Measurements from ENCODE around the gene GRIK4. TPM values are rescaled to one million over a fixed set of nuclear protein-coding genes. Genes with fewer than 3 reads are reported as not detected.
A peak's percentile ranks its signal among the peaks of the same experiment; 100 is the strongest.

Gene GRIK4
- total and polyA plus RNA-seq, 2 donors from 2014 or later, result 0.25 TPM; not detected in 1

GRCh38 chr11:120554766-120555432, 43.4 kb downstream of the GRIK4 start:
- no peak overlapping the region for H3K27ac ChIP-seq (ENCODE audit: low read depth in 2 of 2, low read length in 2 of 2)
- DNase-seq (peak in 4 of 5 donors; percentile 72 to 75 (median 74)), FAIRE-seq (no peak)
- H3K36me3 ChIP-seq (ENCODE audit: control insufficient read depth in 2 of 3, insufficient read depth in 3 of 3, low read length in 3 of 3), result no peaks in the 10 kb centered on the region
- no peaks in the 10 kb centered on the region for H3K27me3 ChIP-seq (ENCODE audit: control insufficient read depth, insufficient read depth, low read length)
- TF ChIP-seq CTCF (IDR thresholded peaks at IDR 0.05; ENCODE audit: borderline replicate concordance, extremely low read depth, insufficient read depth), result no peak
- H3K9me3 ChIP-seq (ENCODE audit: control insufficient read depth in 2 of 3, insufficient read depth in 1 of 3, low read length in 3 of 3), result no peaks in the 10 kb centered on the region
- H3K9ac ChIP-seq (ENCODE audit: low read length in 3 of 3), result no peak overlapping the region
- peaks cover 0 to 2% (median 0%) of the 10 kb centered on the region in 3 donors for H3K4me1 ChIP-seq (ENCODE audit: control insufficient read depth in 2 of 3, insufficient read depth in 2 of 3, low read depth in 1 of 3, low read length in 3 of 3)
- intact Hi-C loops (cut with DNase I), result no loop called here
- H3K4me3 ChIP-seq (ENCODE audit: low read length in 3 of 3), result no peak overlapping the region

- Histone ChIP-seq H3K27ac (ENCODE audit: low read depth in 2 of 2, low read length in 2 of 2) (no peak overlapping the region), H3K4me1 (ENCODE audit: control insufficient read depth in 2 of 3, insufficient read depth in 2 of 3, low read depth in 1 of 3, low read length in 3 of 3) (peaks cover 0 to 2% (median 0%) of the 10 kb centered on the region in 3 donors), H3K9ac (ENCODE audit: low read length in 3 of 3) (no peak overlapping the region), H3K9me3 (ENCODE audit: control insufficient read depth in 2 of 3, insufficient read depth in 1 of 3, low read length in 3 of 3) (no peaks in the 10 kb centered on the region), H3K27me3 (ENCODE audit: control insufficient read depth, insufficient read depth, low read length) (no peaks in the 10 kb centered on the region), H3K4me3 (ENCODE audit: low read length in 3 of 3) (no peak overlapping the region), H3K36me3 (ENCODE audit: control insufficient read depth in 2 of 3, insufficient read depth in 3 of 3, low read length in 3 of 3) (no peaks in the 10 kb centered on the region)
- intact Hi-C loops (cut with DNase I), result no loop called here
- DNase-seq (no peak), FAIRE-seq (no peak)
- TF ChIP-seq CTCF (IDR thresholded peaks at IDR 0.05; ENCODE audit: borderline replicate concordance, extremely low read depth, insufficient read depth), result no peak
Measured at GRCh38 chr11:120555433-120555773, 43.9 kb downstream of the GRIK4 start.

GRCh38 chr11:120556797-120557196, 45.2 kb downstream of the GRIK4 start:
- Histone ChIP-seq H3K9ac (ENCODE audit: low read length in 3 of 3) (no peak overlapping the region), H3K27me3 (ENCODE audit: control insufficient read depth, insufficient read depth, low read length) (no peaks in the 10 kb centered on the region), H3K9me3 (ENCODE audit: control insufficient read depth in 2 of 3, insufficient read depth in 1 of 3, low read length in 3 of 3) (no peaks in the 10 kb centered on the region), H3K4me1 (ENCODE audit: control insufficient read depth in 2 of 3, insufficient read depth in 2 of 3, low read depth in 1 of 3, low read length in 3 of 3) (no peaks in the 10 kb centered on the region), H3K4me3 (ENCODE audit: low read length in 3 of 3) (no peak overlapping the region), H3K36me3 (ENCODE audit: control insufficient read depth in 2 of 3, insufficient read depth in 3 of 3, low read length in 3 of 3) (no peaks in the 10 kb centered on the region), H3K27ac (ENCODE audit: low read depth in 2 of 2, low read length in 2 of 2) (no peak overlapping the region)
- intact Hi-C loops (cut with DNase I), result no loop called here
- no peak for FAIRE-seq
- DNase-seq, result peak in 1 of 5 donors; percentile 48
- TF ChIP-seq CTCF (IDR thresholded peaks at IDR 0.05; ENCODE audit: borderline replicate concordance, extremely low read depth, insufficient read depth), result no peak

Measured in kidney (tissue), 14 donors.